Esophagus (tissue), 2 donors: ENCODE data around the gene SHROOM3. TPM values are rescaled to one million over a fixed set of nuclear protein-coding genes. Genes with fewer than 3 reads are reported as not detected.

ENCODE experiments used
- H3K27ac ChIP-seq, 2 donors: one replicate each; pipeline ENCODE4 v1.5.1; 2013; ENCODE audit warnings: low read depth in 2 of 2, mild to moderate bottlenecking in 2 of 2, inconsistent platforms in 1 of 2, low read length in 1 of 2, moderate library complexity in 1 of 2
- H3K27me3 ChIP-seq, 2 donors: one replicate each; pipeline ENCODE4 v1.6.1; 2013; ENCODE audit warnings: low read length in 2 of 2, control low read depth in 1 of 2, mild to moderate bottlenecking in 1 of 2; ENCODE audit not compliant: insufficient read depth in 2 of 2, control insufficient read depth in 1 of 2
- H3K36me3 ChIP-seq, 2 donors: one replicate each; pipeline ENCODE4 v1.6.1; 2013; ENCODE audit warnings: low read length in 1 of 2; ENCODE audit not compliant: control insufficient read depth in 2 of 2, insufficient read depth in 2 of 2
- H3K4me1 ChIP-seq, 2 donors: one replicate each; pipeline ENCODE4 v1.6.1; 2013; ENCODE audit warnings: low read length in 1 of 2; ENCODE audit not compliant: control insufficient read depth in 2 of 2, insufficient read depth in 2 of 2
- H3K4me3 ChIP-seq, 2 donors: one replicate each; pipeline ENCODE4 v1.5.1; 2013; ENCODE audit warnings: low read length in 2 of 2, mild to moderate bottlenecking in 2 of 2, low read depth in 1 of 2, moderate library complexity in 1 of 2
- H3K9me3 ChIP-seq, 2 donors: one replicate each; pipeline ENCODE4 v1.6.1; 2013; ENCODE audit warnings: mild to moderate bottlenecking in 2 of 2, low read depth in 1 of 2, low read length in 1 of 2, moderate library complexity in 1 of 2; ENCODE audit not compliant: control insufficient read depth in 2 of 2, insufficient read depth in 1 of 2
- WGBS, 2 donors: extraction: QIAGEN DNeasy Blood & Tissue Kit; methylation state at CpG; one replicate each; pipeline ENCODE4 v1.1.7; 2013; 5-methylcytosine and 5-hydroxymethylcytosine counted together
- polyA plus RNA-seq, 2 donors: library from polyadenylated mRNA; stranded (reverse); fragments of 200-250 nt; gene quantifications; one replicate each; pipeline ENCODE4 v1.2.3, GENCODE V29; 2013
- donor health status: healthy with polysubstance abuse.
- donor health status: Bipolar disorder and iron deficiency.

The SHROOM3 gene
- polyA plus RNA-seq, 2 donors: 14.2 to 15.3 TPM

GRCh38 chr4:76591992-76592391, 157.0 kb downstream of the SHROOM3 start:
- Histone ChIP-seq H3K27ac (no peak overlapping the region), H3K36me3 (no peaks in the 10 kb centered on the region), H3K4me1 (no peaks in the 10 kb centered on the region), H3K27me3 (no peaks in the 10 kb centered on the region), H3K9me3 (no peaks in the 10 kb centered on the region), H3K4me3 (no peak overlapping the region)
- 79 to 86% methylated on average over 3 of the region's 3 CpGs for WGBS, 2 donors

DNA sequence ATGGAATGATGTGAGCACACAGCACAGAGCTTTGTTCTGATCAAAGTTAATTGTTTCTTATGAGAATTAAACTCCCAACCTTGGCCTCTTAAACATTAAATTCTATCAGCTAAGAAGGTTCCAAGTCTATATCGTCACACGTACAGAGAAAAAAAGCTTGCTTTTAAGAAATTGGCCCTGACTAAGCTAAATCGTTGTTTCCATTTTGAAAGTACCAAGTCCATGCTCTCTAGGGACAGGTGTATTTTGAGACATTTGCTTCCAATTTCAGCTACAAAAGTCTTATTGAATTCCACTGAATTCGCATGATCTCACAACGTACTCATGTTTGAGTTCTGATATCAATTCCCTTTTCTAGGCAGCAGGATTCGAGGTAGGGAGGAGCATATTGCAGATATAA, 157.4 kb downstream of the SHROOM3 start:
- H3K4me1 ChIP-seq: no peaks in the 10 kb centered on the region
- no peaks in the 10 kb centered on the region for H3K9me3 ChIP-seq
- no peak overlapping the region for H3K27ac ChIP-seq
- H3K36me3 ChIP-seq: no peaks in the 10 kb centered on the region
- H3K27me3 ChIP-seq: no peaks in the 10 kb centered on the region
- 84 to 86% methylated on average over 6 of the region's 6 CpGs for WGBS, 2 donors
- H3K4me3 ChIP-seq: no peak overlapping the region

GRCh38 chr4:76594173-76594572, 159.1 kb downstream of the SHROOM3 start:
- WGBS, 2 donors: 85 to 91% methylated on average over 2 of the region's 2 CpGs
- no peaks in the 10 kb centered on the region for H3K27me3 ChIP-seq
- H3K4me1 ChIP-seq: no peaks in the 10 kb centered on the region
- H3K27ac ChIP-seq: no peak overlapping the region
- H3K4me3 ChIP-seq: no peak overlapping the region
- H3K9me3 ChIP-seq: no peaks in the 10 kb centered on the region
- no peaks in the 10 kb centered on the region for H3K36me3 ChIP-seq

DNA sequence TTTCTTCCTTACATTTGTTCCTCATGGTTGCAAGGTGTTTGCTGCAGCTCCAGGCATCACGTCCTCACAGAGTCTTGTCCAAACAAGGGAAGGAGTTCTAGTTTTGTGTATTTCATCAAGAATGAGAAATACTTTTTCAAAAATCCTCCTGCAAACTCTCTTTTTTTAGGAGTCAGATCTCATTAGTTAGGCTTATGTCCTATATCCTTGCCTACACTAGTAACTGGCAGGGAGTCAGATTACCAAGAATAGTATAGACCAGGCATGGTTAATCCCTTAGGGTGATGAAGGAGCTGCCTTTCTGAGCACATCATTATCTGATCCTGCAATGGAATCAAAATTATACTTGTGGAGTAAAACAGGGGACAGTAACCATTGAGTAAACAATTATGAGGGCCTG, 160.4 kb downstream of the SHROOM3 start:
- no peaks in the 10 kb centered on the region for H3K36me3 ChIP-seq
- no peak overlapping the region for H3K27ac ChIP-seq
- no peaks in the 10 kb centered on the region for H3K9me3 ChIP-seq
- H3K4me1 ChIP-seq: no peaks in the 10 kb centered on the region
- 88 to 89% methylated on average over 1 of the region's 1 CpG for WGBS, 2 donors
- H3K4me3 ChIP-seq: no peak overlapping the region
- no peaks in the 10 kb centered on the region for H3K27me3 ChIP-seq

DNA sequence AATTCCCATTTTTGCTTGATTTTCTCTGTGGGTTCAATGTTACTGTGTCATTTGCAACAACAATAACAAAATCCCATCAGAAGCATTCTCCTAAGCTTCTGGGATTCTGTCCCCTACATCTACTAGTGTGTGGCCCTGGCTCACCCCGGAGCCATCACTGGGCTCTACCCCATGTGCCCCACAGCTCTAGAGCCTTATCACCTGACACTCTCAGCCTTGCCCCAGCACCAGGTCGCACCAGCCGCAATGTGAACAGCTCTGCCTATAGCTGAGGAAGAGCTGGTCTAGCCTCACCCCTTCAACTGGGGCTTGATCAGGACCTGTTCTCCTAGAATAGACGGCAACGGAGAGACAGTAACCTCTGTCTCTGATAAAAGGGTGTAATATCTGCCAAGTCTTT, 161.7 kb downstream of the SHROOM3 start:
- H3K4me1 ChIP-seq: no peaks in the 10 kb centered on the region
- no peaks in the 10 kb centered on the region for H3K9me3 ChIP-seq
- WGBS, 2 donors: 90 to 93% methylated on average over 5 of the region's 5 CpGs
- no peaks in the 10 kb centered on the region for H3K27me3 ChIP-seq
- H3K27ac ChIP-seq: no peak overlapping the region
- no peaks in the 10 kb centered on the region for H3K36me3 ChIP-seq
- no peak overlapping the region for H3K4me3 ChIP-seq

GRCh38 chr4:76597423-76597979, 162.5 kb downstream of the SHROOM3 start:
- Histone ChIP-seq H3K4me3 (no peak overlapping the region), H3K27ac (no peak overlapping the region), H3K27me3 (no peaks in the 10 kb centered on the region), H3K9me3 (no peaks in the 10 kb centered on the region), H3K4me1 (no peaks in the 10 kb centered on the region), H3K36me3 (no peaks in the 10 kb centered on the region)
- 38 to 43% methylated on average over 5 of the region's 5 CpGs for WGBS, 2 donors

GRCh38 chr4:76600447-76600846, 165.4 kb downstream of the SHROOM3 start:
- H3K27ac ChIP-seq: no peak overlapping the region
- 60 to 69% methylated on average over 2 of the region's 2 CpGs for WGBS, 2 donors
- no peaks in the 10 kb centered on the region for H3K36me3 ChIP-seq
- no peaks in the 10 kb centered on the region for H3K4me1 ChIP-seq
- no peak overlapping the region for H3K4me3 ChIP-seq
- H3K27me3 ChIP-seq: no peaks in the 10 kb centered on the region
- H3K9me3 ChIP-seq: no peaks in the 10 kb centered on the region

DNA sequence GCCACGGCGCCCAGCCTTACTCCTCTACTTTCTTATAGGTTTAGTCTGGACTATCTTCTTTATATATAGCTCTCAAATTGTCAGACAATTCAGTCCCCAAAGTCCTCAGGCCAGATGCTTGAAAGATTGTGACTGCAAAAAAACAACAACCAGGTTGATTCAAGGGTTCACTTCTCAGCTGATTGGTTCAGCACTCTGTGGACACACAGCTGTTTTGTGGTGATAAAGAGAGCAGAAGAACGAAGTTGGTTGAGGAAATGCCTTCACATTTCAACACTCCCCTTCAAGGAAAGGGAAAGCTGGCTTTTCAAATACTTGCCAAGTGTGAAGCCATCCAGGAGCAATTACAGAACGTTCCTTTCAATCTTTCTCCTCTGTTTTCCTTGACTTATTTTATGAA, 166.8 kb downstream of the SHROOM3 start:
- Histone ChIP-seq H3K9me3 (no peaks in the 10 kb centered on the region), H3K4me3 (no peak overlapping the region), H3K4me1 (no peaks in the 10 kb centered on the region), H3K27ac (no peak overlapping the region), H3K27me3 (no peaks in the 10 kb centered on the region), H3K36me3 (no peaks in the 10 kb centered on the region)
- 45 to 47% methylated on average over 4 of the region's 4 CpGs for WGBS, 2 donors

DNA sequence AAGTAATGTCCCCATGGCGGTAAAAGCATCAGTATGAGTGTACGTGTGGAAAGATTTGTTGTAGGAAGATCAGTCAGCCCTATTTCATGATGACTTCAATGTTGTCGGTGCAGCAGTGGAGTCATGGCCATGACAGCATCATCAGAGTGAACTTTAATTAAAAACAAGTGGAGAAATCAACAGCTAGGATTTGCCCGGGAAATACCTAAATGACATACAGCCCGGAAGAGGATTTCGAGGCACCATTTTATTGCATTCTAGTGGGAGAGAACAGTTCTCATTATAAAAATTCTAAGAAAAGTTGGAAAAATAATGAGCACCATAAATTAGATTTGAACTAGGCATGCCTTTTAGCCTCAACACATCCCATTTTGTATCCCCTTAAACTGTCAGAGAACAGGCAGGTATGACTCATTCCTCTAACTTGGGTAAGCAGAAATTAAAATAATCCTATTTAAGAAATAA, 170.1 kb downstream of the SHROOM3 start:
- 85 to 91% methylated on average over 6 of the region's 6 CpGs for WGBS, 2 donors
- Histone ChIP-seq H3K36me3 (no peaks in the 10 kb centered on the region), H3K4me3 (no peak overlapping the region), H3K9me3 (no peaks in the 10 kb centered on the region), H3K27ac (no peak overlapping the region), H3K4me1 (no peaks in the 10 kb centered on the region), H3K27me3 (no peaks in the 10 kb centered on the region)

DNA sequence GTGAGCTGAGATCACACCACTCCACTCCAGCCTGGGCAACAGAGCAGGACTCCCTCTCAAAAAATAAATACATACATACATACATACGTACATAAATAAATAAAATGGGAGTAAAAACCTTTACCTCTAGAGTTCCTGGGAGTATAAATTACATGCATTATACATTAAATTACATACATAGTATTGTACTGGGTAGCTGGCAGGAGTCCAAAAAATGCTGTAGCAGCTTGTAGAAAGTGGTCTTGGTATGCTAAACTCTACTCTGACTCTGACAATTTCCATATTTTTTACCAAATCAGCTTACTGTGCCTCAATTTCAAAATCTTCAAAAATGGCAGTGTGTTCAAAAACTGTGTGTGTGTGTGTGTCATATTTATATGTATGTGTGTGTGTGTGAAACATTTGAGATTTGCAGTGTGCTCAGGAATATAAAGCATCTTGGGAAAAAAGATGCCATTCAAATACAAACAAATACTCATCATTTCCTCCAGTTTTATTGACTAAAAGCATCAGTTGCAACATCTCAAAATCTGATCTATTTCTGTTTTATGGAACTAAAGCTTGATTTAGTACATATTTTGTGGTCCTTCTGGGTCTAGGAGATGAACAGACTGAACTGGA, 171.7 kb downstream of the SHROOM3 start:
- Histone ChIP-seq H3K4me3 (no peak overlapping the region), H3K36me3 (no peaks in the 10 kb centered on the region), H3K4me1 (no peaks in the 10 kb centered on the region), H3K27ac (no peak overlapping the region), H3K27me3 (no peaks in the 10 kb centered on the region), H3K9me3 (no peaks in the 10 kb centered on the region)
- 88 to 91% methylated on average over 1 of the region's 1 CpG for WGBS, 2 donors
